Activated CD4-positive, alpha-beta T cell treated with anti-CD3 and anti-CD28 coated beads, Interleukin-2, Interleukin-6, amounts not matched to agents 100 ng/mL and 50 ng/mL, durations not matched to agents 16 hours and 8 hours (primary cell): ENCODE data around the gene DLL4.
A peak's percentile ranks its signal among the peaks of the same experiment; 100 is the strongest.

Experiments
- DNase-seq: peaks from one replicate; pipeline ENCODE4 v3.0.0-alpha.2; 2020

The DLL4 gene

GRCh38 chr15:40928821-40929659 lies at the start of gene DLL4:
Gene DLL4, plus strand, starts transcription at chr15:40929340. Its CDS starts 329 bp downstream, at chr15:40929669.
- DNase-seq: peak; percentile 43

GRCh38 chr15:40879609-40880008 lies 49.5 kb upstream of the DLL4 start:
- DNase-seq: no peak

GRCh38 chr15:40881351-40881750 lies 47.8 kb upstream of the DLL4 start:
- DNase-seq: no peak

GRCh38 chr15:40886586-40886985 lies 42.6 kb upstream of the DLL4 start:
- no peak for DNase-seq

- DNase-seq: no peak
Observed at GRCh38 chr15:40889112-40889511, 40.0 kb upstream of the DLL4 start.

- no peak for DNase-seq
Observed at GRCh38 chr15:40891138-40891537, 38.0 kb upstream of the DLL4 start.

GRCh38 chr15:40891810-40892446 lies 37.2 kb upstream of the DLL4 start:
- DNase-seq: peak; percentile 35

GRCh38 chr15:40892447-40893012 lies 36.6 kb upstream of the DLL4 start:
- DNase-seq: no peak

- DNase-seq: no peak
Observed at GRCh38 chr15:40893019-40893670, 36.0 kb upstream of the DLL4 start.

GRCh38 chr15:40893733-40894680 lies 35.1 kb upstream of the DLL4 start, which contains the start of gene VPS18:
Gene VPS18, plus strand, starts transcription at chr15:40894450. Its CDS starts 319 bp downstream, at chr15:40894769.
- peak; percentile 99 for DNase-seq

- peak; percentile 69 for DNase-seq
Observed at GRCh38 chr15:40894681-40895448, 34.3 kb upstream of the DLL4 start.

GRCh38 chr15:40899536-40900207 lies 29.5 kb upstream of the DLL4 start:
- DNase-seq: no peak

- no peak for DNase-seq
Observed at GRCh38 chr15:40900256-40901052, 28.7 kb upstream of the DLL4 start.

GRCh38 chr15:40901053-40901443 lies 28.1 kb upstream of the DLL4 start:
- DNase-seq: no peak

- peak; percentile 41 for DNase-seq
Observed at GRCh38 chr15:40902605-40903561, 26.3 kb upstream of the DLL4 start.

GRCh38 chr15:40904552-40905201 lies 24.5 kb upstream of the DLL4 start:
- DNase-seq: no peak

- DNase-seq: peak; percentile 84
Observed at GRCh38 chr15:40906091-40906990, 22.8 kb upstream of the DLL4 start.
